HG02885 (cell line): ENCODE results near the gene PRDM1.

ENCODE experiments used
- ATAC-seq: cut with Tn5 transposase; IDR thresholded peaks from one replicate; pipeline ENCODE4 v1.9.1; 2021; ENCODE audit warnings: mild to moderate bottlenecking; ENCODE audit not compliant: unreplicated experiment, poor library complexity

The PRDM1 gene

GRCh38 chr6:106113256-106113959 is 27.3 kb downstream of the PRDM1 start:
- ATAC-seq, result no peak

DNA sequence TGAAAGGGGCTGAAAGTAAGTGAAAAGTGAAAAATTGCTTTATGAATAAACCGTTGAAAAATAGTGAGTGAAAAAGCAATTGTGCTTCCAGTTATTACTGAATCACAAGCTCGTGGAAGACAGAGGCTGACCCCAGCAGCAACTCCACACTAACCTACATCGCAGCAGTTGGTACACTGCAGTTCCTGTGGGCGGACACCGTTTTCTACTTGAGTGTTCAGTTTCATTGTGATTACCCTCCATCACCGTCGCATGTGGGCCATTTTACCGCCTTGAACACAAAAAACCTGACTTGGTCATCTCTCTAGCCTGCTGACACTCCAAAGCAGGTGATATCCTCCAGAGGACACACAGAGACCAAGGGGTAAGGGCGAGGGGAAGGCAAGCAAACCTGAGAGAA is 28.4 kb downstream of the PRDM1 start:
- ATAC-seq, result peak; percentile 88

GRCh38 chr6:106115286-106115685 is 29.1 kb downstream of the PRDM1 start:
- no peak for ATAC-seq

- ATAC-seq, result no peak
Observed at GRCh38 chr6:106116125-106116832, 30.1 kb downstream of the PRDM1 start.

GRCh38 chr6:106117579-106117978 is 31.4 kb downstream of the PRDM1 start:
- ATAC-seq, result peak; percentile 48

- ATAC-seq, result no peak
Observed at GRCh38 chr6:106118835-106119431, 32.8 kb downstream of the PRDM1 start.

DNA sequence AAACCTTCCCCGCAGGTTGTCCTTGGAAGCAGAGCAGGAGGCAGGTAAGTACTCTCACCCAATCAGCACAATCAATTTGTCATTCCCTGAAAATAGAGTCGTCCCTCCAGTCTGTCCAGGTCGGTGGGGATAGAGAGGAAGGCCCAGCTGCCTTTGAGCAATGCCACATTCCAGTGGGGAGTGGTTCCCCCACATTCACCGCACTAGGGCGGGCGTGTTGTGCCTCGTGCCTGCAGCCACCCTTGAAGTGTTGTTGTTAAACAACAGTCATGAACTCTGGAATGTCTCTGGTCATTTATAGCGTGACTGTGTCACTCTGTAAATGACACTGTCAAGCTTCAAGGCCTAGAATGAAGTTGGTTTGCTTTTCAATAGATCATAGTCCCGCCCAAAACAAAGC is 33.4 kb downstream of the PRDM1 start:
- ATAC-seq, result no peak

DNA sequence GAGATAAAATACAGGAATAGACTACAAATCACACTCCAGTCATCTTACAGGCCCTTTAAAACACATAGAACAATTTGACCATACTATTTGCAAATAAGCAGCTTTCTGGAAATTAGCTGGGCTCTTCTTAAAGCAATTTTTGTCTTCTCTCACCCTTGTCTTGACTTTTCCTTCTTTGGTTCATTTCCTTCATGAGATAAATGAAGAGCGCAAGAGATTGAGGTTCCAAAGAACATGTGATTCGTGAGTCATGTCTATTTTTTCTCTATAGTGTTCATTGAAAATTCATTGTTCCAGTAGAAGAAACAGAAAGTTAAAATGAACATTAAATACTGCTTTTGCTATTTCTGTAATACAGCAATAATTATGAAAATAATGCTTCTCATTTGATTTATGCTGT is 33.9 kb downstream of the PRDM1 start:
- ATAC-seq, result no peak

DNA sequence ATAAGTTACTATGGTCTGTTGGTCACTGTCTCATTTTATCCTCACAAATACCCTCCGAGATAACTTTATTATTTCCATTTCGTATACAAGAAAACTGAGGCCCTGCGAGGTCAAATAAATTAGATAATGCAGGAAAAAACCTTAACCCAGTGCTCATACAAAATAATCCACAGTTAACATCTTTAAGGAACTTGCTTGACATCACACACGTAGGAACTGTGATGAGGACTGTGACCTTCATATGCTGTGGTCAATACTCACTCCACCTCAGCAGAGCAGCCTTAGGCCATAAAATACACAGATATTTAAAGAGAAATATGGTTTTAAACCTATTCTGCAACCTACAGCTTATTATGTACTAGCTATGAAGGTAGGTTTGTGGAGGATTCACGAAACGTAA is 34.3 kb downstream of the PRDM1 start:
- ATAC-seq, result no peak

DNA sequence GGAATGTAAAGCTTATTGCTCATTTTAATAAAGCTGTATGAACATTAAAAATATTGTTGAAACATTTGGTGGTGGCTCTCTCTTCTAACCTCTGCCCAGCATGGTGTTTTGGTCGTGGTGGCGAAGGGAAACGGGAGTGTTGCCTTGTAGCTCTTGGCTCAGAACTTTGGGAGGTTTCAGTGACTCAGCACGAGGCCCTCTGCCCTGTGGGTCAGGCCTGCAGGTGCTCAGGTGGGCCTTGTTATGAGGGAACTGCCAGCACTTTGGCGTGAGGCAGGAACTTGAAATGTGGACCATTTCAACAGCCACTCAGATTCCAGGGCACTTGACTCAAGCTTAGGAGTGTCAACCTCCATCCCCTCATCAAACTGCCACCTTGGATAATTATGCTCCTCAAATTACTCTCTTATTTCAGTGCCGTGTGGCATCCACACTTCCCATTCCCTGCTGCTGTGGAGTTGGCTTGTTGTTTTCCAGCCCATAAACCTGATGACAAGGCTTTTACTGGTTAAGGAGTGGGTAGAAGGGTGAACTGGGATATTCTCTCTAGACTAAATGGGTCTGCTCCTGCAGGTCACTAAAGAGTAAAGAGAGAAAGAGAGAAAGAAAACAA is 36.3 kb downstream of the PRDM1 start:
- ATAC-seq, result no peak

DNA sequence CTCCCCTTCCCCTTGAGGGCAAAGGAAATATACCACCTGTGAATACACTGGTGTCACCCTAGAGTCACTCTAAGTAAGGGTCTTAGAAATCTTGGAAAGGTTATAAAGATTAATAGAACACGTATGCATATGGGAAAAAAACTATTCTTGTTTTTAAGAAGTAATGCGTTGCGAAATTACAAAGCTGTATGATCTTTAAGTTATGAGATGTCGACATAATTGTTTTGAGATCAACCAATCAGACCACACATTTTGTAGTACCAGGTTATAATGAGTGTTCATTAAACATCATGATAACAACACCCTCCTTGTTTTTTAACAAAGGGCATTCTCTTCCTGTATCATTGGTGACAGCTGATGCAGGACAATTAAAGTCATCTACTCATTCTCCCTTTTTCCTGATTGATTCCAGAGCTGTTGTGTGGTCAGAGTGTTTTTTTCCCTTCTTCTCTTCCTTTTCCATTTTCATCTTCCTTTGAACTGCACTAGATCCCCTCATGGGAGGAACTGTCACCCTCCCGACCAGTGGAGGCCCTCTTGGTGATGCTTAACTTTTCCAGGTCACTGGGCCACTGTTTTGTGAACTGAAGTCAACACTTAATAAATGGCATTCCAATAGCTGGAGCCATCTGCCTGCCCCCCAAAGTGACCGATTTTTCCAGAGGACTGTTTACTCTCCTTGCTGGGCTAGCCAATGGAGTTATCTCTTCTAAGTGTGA is 37.0 kb downstream of the PRDM1 start:
- ATAC-seq, result no peak

GRCh38 chr6:106124015-106124414 is 37.9 kb downstream of the PRDM1 start:
- no peak for ATAC-seq

DNA sequence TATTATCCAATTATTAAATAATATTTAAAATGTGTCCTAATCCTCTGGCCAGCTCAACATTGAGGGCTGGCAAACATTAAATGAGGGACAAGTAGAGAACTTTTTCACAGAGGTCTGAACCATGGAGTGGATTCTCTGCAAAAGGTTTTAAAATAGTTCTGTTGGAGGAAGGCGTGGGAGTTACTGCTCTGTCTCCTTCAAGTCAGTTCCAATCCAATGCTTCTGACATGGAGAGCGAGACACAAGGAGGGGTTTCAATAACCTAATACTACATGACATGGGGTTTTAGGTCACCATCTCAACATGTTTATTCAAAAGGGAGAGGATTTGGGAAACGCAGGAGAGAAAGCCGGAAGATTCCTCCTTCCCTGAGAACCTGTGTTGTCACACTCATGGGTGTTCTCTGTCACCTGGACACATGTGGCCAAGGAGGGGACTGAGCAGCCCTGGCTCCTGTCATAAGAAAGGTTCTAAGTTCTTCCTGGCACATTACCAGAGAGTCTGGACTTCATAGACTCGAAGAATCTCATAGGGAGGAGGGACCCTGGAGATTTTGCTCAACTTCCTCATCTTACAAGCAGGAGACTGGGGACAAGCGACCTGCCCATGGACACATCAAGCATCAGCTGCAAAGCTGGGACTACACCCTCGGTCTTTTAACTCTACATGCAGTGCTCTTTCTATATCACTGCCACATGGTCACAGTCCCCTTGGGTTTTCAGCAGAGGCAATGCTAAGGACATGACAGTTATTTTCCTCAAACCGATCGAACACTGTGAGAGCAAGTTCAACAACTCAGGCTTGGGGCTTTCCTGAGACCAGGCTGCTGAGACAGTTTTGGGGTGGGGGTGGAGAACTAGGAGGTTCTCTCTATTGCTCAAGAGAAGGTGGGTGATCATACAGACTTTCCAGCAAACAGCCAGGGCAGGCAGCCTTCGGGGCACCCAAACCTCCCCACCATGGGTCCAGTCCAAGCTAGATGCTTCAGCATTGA is 38.6 kb downstream of the PRDM1 start:
- ATAC-seq, result no peak

- ATAC-seq, result peak; percentile 76
Observed at GRCh38 chr6:106125925-106126435, 39.8 kb downstream of the PRDM1 start.

DNA sequence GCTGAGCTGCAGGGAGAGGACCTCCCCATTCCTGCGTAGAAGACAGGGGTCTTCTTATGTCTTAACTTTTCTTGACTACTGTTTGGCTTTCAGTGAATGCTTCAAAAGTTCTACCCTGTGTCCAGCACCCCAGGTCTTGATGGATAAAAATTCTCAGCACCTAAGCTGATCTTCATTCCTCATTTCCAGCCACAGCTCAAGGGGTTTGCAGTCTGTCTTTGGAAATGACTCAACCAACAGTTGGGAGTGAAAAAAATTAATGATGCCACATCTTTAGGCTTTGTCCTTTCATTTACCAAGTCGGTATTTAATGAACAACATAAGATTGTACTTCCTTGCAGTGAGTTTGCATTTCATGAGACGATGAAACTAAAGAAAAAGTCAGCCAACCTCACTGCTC is 40.3 kb downstream of the PRDM1 start:
- no peak for ATAC-seq

- ATAC-seq, result peak; percentile 35
Observed at GRCh38 chr6:106128981-106129781, 43.0 kb downstream of the PRDM1 start.

DNA sequence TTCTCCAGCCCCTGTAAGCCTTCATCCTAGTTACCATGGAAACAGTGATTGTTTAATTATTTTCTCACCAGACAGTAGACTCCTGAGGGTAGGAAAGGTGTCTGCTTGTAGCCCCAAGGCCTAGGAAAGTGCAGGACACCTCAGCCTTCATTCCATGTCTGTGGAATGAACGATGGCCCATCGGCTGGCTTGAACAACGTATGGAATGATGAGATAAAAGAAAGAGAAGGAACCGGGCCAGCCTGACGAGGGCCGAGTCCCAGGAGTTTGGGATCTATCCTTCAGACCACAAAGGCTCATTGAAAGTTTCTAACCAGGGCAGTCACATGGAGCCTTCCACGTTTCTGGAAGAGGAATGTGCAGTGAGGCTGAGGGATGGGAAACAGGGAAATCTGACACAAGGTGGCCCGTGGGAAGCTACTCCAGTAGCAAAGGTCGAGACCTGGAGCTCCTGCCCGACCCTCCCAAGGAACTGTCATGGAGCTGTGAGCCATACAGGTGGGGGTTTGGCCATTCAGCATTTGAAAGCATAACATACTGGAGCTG is 46.1 kb downstream of the PRDM1 start:
- no peak for ATAC-seq

GRCh38 chr6:106133040-106133439 is 46.9 kb downstream of the PRDM1 start:
- no peak for ATAC-seq
